Nephron (organoid): Measurements from ENCODE around the gene LSG1.

Experiments
- H3K27ac Mint-ChIP-seq, 3 experiments: 2 replicates each; pipeline ENCODE4 v1.8.0; 2020; ENCODE audit warnings: mixed read lengths in 3 of 3, mild to moderate bottlenecking in 2 of 3, moderate library complexity in 1 of 3
- H3K27me3 Mint-ChIP-seq: 2 replicates; pipeline ENCODE4 v1.8.0; 2021; ENCODE audit warnings: low read depth, mild to moderate bottlenecking, moderate library complexity, mixed read lengths
- H3K36me3 Mint-ChIP-seq: 2 replicates; pipeline ENCODE4 v1.8.0; 2020; ENCODE audit warnings: low read depth, mixed read lengths
- H3K4me1 Mint-ChIP-seq: 2 replicates; pipeline ENCODE4 v1.8.0; 2020; ENCODE audit warnings: mixed read lengths
- H3K4me3 Mint-ChIP-seq, 3 experiments: 2 replicates each; pipeline ENCODE4 v1.8.0; 2020; ENCODE audit warnings: mild to moderate bottlenecking in 3 of 3, mixed read lengths in 3 of 3, moderate library complexity in 2 of 3
- H3K9me3 Mint-ChIP-seq: 2 replicates; pipeline ENCODE4 v1.8.0; 2020; ENCODE audit warnings: mixed read lengths
- TF ChIP-seq, protein P1 (sequence below), 3 experiments: fragments of 200-600 bp; sonication (generic); IDR thresholded peaks; one replicate each; pipeline ENCODE4 v1.5.0; 2021; ENCODE audit warnings: antibody characterized with exemption in 3 of 3; ENCODE audit not compliant: unreplicated experiment in 3 of 3

The LSG1 gene

DNA sequence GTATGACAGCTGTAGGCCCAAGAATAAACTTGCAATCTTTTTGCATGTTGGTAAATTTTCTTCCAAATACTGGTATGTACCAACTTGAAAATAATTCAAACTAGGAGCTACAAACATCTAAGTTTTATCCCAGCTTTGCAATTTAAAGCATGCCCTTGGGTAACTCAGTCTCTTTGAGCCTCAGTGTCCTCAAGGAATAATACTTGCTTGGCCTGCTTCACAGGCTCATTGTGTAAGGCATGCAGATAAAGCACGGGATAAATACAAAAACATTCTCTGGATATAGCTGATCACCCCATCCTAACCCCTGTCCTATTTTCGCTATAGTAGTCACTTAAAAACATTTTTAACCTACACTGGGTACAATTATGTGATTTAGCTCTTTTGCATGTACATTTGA is 29.2 kb downstream of the LSG1 start:
- TF ChIP-seq, protein P1, sequence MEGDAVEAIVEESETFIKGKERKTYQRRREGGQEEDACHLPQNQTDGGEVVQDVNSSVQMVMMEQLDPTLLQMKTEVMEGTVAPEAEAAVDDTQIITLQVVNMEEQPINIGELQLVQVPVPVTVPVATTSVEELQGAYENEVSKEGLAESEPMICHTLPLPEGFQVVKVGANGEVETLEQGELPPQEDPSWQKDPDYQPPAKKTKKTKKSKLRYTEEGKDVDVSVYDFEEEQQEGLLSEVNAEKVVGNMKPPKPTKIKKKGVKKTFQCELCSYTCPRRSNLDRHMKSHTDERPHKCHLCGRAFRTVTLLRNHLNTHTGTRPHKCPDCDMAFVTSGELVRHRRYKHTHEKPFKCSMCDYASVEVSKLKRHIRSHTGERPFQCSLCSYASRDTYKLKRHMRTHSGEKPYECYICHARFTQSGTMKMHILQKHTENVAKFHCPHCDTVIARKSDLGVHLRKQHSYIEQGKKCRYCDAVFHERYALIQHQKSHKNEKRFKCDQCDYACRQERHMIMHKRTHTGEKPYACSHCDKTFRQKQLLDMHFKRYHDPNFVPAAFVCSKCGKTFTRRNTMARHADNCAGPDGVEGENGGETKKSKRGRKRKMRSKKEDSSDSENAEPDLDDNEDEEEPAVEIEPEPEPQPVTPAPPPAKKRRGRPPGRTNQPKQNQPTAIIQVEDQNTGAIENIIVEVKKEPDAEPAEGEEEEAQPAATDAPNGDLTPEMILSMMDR (IDR thresholded peaks at IDR 0.05; ENCODE audit: unreplicated experiment in 3 of 3), result no peak
- H3K9me3 Mint-ChIP-seq, result no peaks in the 10 kb centered on the region
- H3K4me1 Mint-ChIP-seq, result no peaks in the 10 kb centered on the region
- H3K27me3 Mint-ChIP-seq, result no peaks in the 10 kb centered on the region
- no peak overlapping the region for H3K27ac Mint-ChIP-seq
- H3K4me3 Mint-ChIP-seq, result no peak overlapping the region
- peaks cover 59% of the 10 kb centered on the region for H3K36me3 Mint-ChIP-seq

DNA sequence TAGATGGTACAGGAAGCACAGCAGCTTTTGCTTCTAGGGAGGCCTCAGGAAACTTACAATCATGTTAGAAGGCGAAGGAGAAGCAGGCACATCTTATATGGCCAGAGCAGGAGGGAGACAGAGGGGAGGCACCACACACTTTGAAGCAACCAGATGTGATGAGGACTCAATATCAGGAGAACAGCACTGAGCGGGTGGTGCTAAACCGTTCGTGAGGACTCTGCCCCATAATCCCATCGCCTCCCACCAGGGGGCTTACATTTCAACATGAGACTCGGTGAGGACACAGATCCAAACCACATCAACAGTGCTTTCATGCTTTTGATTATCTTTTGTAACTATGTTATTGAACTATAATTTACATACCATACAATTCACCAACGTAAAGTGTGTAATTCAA is 31.2 kb downstream of the LSG1 start:
- no peak overlapping the region for H3K4me3 Mint-ChIP-seq
- no peaks in the 10 kb centered on the region for H3K4me1 Mint-ChIP-seq
- H3K27me3 Mint-ChIP-seq, result no peaks in the 10 kb centered on the region
- no peak overlapping the region for H3K27ac Mint-ChIP-seq
- H3K9me3 Mint-ChIP-seq, result no peaks in the 10 kb centered on the region
- TF ChIP-seq, protein P1 (IDR thresholded peaks at IDR 0.05; ENCODE audit: unreplicated experiment in 3 of 3), result no peak
- H3K36me3 Mint-ChIP-seq, result peaks cover 51% of the 10 kb centered on the region

DNA sequence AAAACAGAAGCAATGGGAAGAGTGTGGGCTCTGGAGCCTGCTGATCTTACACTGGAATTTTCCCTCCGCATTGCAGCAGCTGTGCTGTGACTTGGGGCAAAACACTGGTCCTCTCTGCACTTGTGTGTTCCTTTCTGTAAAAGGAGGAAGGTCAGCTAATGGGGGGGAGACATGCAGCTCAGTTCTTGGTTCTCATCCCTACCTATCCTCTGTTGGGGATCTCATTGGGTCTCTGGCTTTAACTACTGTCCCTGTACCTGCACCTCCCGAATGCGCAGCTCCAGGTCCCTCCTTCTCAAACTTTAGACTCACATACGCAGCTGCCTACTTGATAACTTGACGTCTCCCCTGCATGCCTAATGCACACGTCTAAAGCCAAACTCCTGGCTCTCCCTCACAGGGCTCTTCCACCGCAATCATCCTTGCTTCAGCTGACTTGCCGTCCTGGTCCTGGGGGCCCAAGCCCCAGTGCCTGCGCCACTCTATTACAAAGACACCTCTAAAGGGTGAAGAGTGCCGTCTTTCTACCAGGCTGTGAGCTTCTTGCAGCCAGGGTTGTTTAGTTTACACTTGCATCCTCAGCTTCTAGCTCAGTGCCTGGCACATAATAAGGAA is 32.9 kb downstream of the LSG1 start:
- no peaks in the 10 kb centered on the region for H3K4me1 Mint-ChIP-seq
- no peak overlapping the region for H3K4me3 Mint-ChIP-seq
- H3K27me3 Mint-ChIP-seq, result no peaks in the 10 kb centered on the region

DNA sequence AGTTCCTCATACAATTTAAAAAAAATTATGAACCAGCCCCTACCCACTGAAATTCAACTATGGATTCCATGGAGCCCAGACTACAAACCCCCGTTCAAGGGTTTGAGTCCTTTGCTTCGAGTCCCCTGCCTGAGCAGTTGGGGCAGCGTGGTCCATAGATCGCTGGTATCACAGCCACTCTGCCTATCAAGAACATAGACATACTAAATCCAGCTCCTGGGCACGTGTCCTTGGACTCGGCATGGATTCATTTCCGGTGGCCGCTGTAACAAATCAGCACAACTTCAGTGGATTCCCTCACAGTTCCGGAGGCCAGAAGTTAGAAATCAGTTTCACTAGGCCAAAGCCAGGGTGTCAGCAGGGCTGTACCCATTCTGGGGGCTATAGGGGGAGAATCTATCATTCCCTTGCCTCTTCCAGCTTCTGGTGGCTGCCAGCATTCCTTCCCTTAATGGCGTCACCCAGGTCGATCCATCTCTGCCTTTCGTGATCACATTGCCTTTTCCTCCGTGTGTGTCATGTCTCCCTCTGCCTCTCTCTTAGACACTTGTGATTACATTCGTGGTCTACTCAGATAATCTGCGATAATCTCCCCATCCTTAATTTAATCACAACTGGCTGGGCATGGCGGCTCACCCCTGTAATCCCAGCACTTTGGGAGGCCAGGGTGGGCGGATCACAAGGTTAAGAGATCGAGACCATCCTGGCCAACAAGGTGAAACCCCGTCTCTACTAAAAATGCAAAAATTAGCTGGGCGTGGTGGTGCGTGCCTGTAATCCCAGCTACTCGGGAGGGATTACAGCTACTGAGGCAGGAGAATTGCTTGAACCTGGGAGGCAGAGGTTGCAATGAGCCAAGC is 34.2 kb downstream of the LSG1 start:
- H3K4me3 Mint-ChIP-seq, result peak overlapping the region in 2 of 3 experiments; percentile 32 to 46
- no peak overlapping the region for H3K27ac Mint-ChIP-seq
- TF ChIP-seq, protein P1 (IDR thresholded peaks at IDR 0.05; ENCODE audit: unreplicated experiment in 3 of 3), result no peak

More for the DNA sequence above, 32.9 kb downstream of the LSG1 start:
- H3K36me3 Mint-ChIP-seq, result peaks cover 36% of the 10 kb centered on the region
- H3K9me3 Mint-ChIP-seq, result no peaks in the 10 kb centered on the region
- TF ChIP-seq, protein P1 (IDR thresholded peaks at IDR 0.05; ENCODE audit: unreplicated experiment in 3 of 3), result no peak
- H3K27ac Mint-ChIP-seq, result no peak overlapping the region

DNA sequence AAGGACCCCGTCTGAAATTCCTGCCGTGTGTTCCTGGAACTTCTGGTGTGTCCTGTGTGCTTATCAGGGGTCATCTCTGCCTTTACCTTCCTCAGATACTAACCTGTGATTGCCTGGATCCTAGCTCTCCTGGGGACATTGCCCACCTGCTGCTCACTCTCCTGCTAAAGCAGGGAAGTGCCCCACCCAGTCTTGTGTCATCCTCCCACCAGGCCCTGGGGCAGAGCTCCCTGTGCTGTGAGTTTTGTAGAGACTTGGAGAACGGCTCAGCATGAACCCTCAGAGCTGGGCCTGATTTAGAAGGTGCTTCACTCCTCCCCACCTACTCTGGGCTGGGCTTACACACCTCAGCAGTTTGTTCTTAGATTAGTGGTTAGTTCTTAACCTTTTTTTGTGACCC is 34.9 kb downstream of the LSG1 start:
- H3K4me3 Mint-ChIP-seq, result peak overlapping the region; percentile 15 to 46 (median 32)
- H3K4me1 Mint-ChIP-seq, result no peaks in the 10 kb centered on the region
- H3K27ac Mint-ChIP-seq, result no peak overlapping the region
- no peaks in the 10 kb centered on the region for H3K9me3 Mint-ChIP-seq
- TF ChIP-seq, protein P1 (IDR thresholded peaks at IDR 0.05; ENCODE audit: unreplicated experiment in 3 of 3), result no peak
- no peaks in the 10 kb centered on the region for H3K27me3 Mint-ChIP-seq
- peaks cover 20% of the 10 kb centered on the region for H3K36me3 Mint-ChIP-seq

More for the DNA sequence above, 34.2 kb downstream of the LSG1 start:
- Mint-ChIP-seq H3K27me3 (no peaks in the 10 kb centered on the region), H3K36me3 (peaks cover 23% of the 10 kb centered on the region), H3K4me1 (no peaks in the 10 kb centered on the region), H3K9me3 (no peaks in the 10 kb centered on the region)
